CD4-positive, alpha-beta memory T cell (primary cell): ENCODE measurements around the gene SEPSECS. TPM values are rescaled to one million over a fixed set of nuclear protein-coding genes. Genes with fewer than 3 reads are reported as not detected.

Experiments used
- CTCF ChIA-PET: fragments of 350-600 bp; sonication (Branson Sonifier 250); formaldehyde crosslinking; loops from one replicate; lab custom pipeline; 2021; ENCODE audit warnings: inconsistent platforms; ENCODE audit not compliant: partially characterized antibody; lab: Charles Lee
- POLR2A ChIA-PET: fragments of 350-600 bp; sonication (Branson Sonifier 250); formaldehyde crosslinking; loops from one replicate; lab custom pipeline; 2021; ENCODE audit not compliant: partially characterized antibody; lab: Charles Lee
- DNase-seq, 5 donors: peaks; one replicate each; pipeline versions ENCODE4 v3.0.0 to v3.0.0-alpha.2; 2020 to 2022; ENCODE audit warnings: mixed read lengths in 1 of 5
- H3K27ac ChIP-seq: one replicate; pipeline ENCODE4 v1.7.0; 2013; ENCODE audit warnings: low read depth, low read length
- H3K27me3 ChIP-seq: 2 replicates; pipeline ENCODE4 v1.7.0; 2013; ENCODE audit warnings: mild to moderate bottlenecking, low read length, moderate library complexity; ENCODE audit not compliant: insufficient read depth
- H3K36me3 ChIP-seq: 2 replicates; pipeline ENCODE4 v1.7.0; 2013; ENCODE audit warnings: mild to moderate bottlenecking, low read length, moderate library complexity; ENCODE audit not compliant: insufficient read depth
- H3K4me1 ChIP-seq: 2 replicates; pipeline ENCODE4 v1.7.0; 2013; ENCODE audit warnings: mild to moderate bottlenecking, low read length, moderate library complexity; ENCODE audit not compliant: insufficient read depth
- H3K4me3 ChIP-seq, 2 donors: one replicate each; pipeline ENCODE4 v1.7.0; 2013; ENCODE audit warnings: low read length in 2 of 2, mild to moderate bottlenecking in 1 of 2
- H3K9me3 ChIP-seq, 2 donors: one replicate each; pipeline ENCODE4 v1.7.0; 2013; ENCODE audit warnings: low read length in 2 of 2, control low read depth in 1 of 2; ENCODE audit not compliant: control insufficient read depth in 1 of 2
- H3K27ac Mint-ChIP-seq, 7 donors: one replicate each; pipeline ENCODE4 v1.8.0; 2020 to 2021; ENCODE audit warnings: mixed read lengths in 7 of 7, mild to moderate bottlenecking in 6 of 7, inconsistent platforms in 3 of 7, moderate library complexity in 3 of 7
- H3K27me3 Mint-ChIP-seq, 2 donors: one replicate each; pipeline ENCODE4 v1.8.0; 2020 to 2021; ENCODE audit warnings: mixed read lengths in 2 of 2
- H3K36me3 Mint-ChIP-seq, 2 donors: one replicate each; pipeline ENCODE4 v1.8.0; 2020 to 2021; ENCODE audit warnings: mixed read lengths in 2 of 2, inconsistent platforms in 1 of 2, mild to moderate bottlenecking in 1 of 2
- H3K4me1 Mint-ChIP-seq, 4 donors: one replicate each; pipeline ENCODE4 v1.8.0; 2020 to 2021; ENCODE audit warnings: mixed read lengths in 4 of 4, mild to moderate bottlenecking in 1 of 4
- H3K4me3 Mint-ChIP-seq, 8 donors: one replicate each; pipeline ENCODE4 v1.8.0; 2020 to 2021; ENCODE audit warnings: mixed read lengths in 8 of 8, mild to moderate bottlenecking in 7 of 8, moderate library complexity in 6 of 8, inconsistent platforms in 3 of 8
- H3K9me3 Mint-ChIP-seq, 8 donors: one replicate each; pipeline ENCODE4 v1.8.0; 2020 to 2021; ENCODE audit warnings: mixed read lengths in 8 of 8, mild to moderate bottlenecking in 5 of 8, inconsistent platforms in 3 of 8, moderate library complexity in 1 of 8
- intact Hi-C: fragments of 100-400 bp; cut with micrococcal nuclease; formaldehyde crosslinking; loops from one replicate; pipeline ENCODE4 v1.15.1; 2023
- polyA plus RNA-seq, 2 donors: library from polyadenylated mRNA; unstranded; fragments of 300-500 nt; fragmentation: Illumina TruSeq; gene quantifications; one replicate each; pipeline ENCODE4 v1.2.3, GENCODE V29; 2021
- total RNA-seq, 2 experiments: library from RNA; stranded (reverse); gene quantifications; one replicate each; pipeline ENCODE4 v1.2.3, GENCODE V29; 2021

Gene SEPSECS
- total and polyA plus RNA-seq, 4 experiments from 2014 or later: 1.3 to 15.1 (median 9.0) TPM

GRCh38 chr4:25123236-25123635 lies 37.0 kb downstream of the SEPSECS start:
- peak overlapping the region in 2 of 7 donors; percentile 34 to 57 for H3K27ac Mint-ChIP-seq
- ChIA-PET POLR2A (no interaction called here), CTCF (no interaction called here)
- H3K9me3 ChIP-seq: no peaks in the 10 kb centered on the region
- DNase-seq: no peak
- H3K9me3 Mint-ChIP-seq: no peaks in the 10 kb centered on the region
- no peak overlapping the region for H3K4me3 Mint-ChIP-seq
- intact Hi-C loops: no loop called here
- H3K27me3 ChIP-seq: no peaks in the 10 kb centered on the region
- H3K27ac ChIP-seq: no peak overlapping the region
- peaks cover 0 to 2% (median 0%) of the 10 kb centered on the region in 4 donors for H3K4me1 Mint-ChIP-seq
- no peak overlapping the region for H3K4me3 ChIP-seq
- H3K4me1 ChIP-seq: no peaks in the 10 kb centered on the region
- H3K36me3 ChIP-seq: peaks cover 7% of the 10 kb centered on the region
- no peaks in the 10 kb centered on the region for H3K27me3 Mint-ChIP-seq
- H3K36me3 Mint-ChIP-seq: peaks cover 48 to 56% of the 10 kb centered on the region in 2 donors

GRCh38 chr4:25120146-25120940 lies 39.9 kb downstream of the SEPSECS start:
- Mint-ChIP-seq H3K27me3 (no peaks in the 10 kb centered on the region), H3K36me3 (peaks cover 34 to 50% of the 10 kb centered on the region in 2 donors), H3K4me1 (peaks cover 0 to 2% (median 0%) of the 10 kb centered on the region in 4 donors), H3K9me3 (no peaks in the 10 kb centered on the region), H3K4me3 (no peak overlapping the region), H3K27ac (no peak overlapping the region)
- intact Hi-C loops: no loop called here
- Histone ChIP-seq H3K27me3 (no peaks in the 10 kb centered on the region), H3K4me3 (no peak overlapping the region), H3K4me1 (no peaks in the 10 kb centered on the region), H3K9me3 (no peaks in the 10 kb centered on the region), H3K36me3 (peaks cover 7% of the 10 kb centered on the region), H3K27ac (no peak overlapping the region)
- POLR2A ChIA-PET: no interaction called here
- DNase-seq: no peak
- CTCF ChIA-PET: no interaction called here

DNA sequence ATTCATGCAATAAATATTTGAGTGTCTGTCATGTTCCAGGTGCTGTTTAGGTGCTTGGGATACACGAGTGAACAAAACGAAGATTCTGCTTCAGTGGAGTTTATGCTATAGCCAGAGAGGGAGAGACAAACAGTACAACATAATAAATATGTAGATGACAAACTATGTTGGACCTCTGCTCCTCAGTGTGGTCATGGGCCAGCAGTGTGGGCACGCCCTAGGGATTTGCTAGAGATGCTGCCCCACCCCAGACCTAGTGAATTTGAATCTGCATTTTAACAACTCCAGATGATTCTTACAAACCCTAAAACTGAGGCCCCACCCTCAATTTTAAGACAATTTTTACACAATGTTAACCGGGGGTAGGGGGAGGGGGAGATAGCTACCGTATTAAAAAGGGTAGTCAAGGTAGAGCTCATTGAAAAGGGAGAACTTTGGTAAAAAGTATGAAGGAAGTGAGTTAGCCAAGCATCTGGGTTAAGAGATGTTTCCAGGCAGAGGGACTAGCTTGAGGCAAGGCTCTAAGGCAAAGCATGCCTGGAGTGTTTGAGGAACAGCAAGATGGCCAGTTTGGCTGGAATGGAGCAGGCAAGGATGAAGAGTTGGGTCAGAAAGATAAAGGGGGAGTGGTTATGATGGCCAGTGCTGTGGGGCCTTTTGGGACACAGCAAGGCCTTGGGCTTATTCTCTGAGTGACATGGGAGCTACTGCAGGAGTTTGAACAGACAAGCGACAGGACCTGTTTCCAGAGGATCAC lies 42.4 kb downstream of the SEPSECS start:
- Mint-ChIP-seq H3K4me1 (no peaks in the 10 kb centered on the region), H3K27me3 (no peaks in the 10 kb centered on the region), H3K36me3 (peaks cover 11 to 32% of the 10 kb centered on the region in 2 donors), H3K27ac (no peak overlapping the region), H3K9me3 (no peaks in the 10 kb centered on the region), H3K4me3 (peak overlapping the region in 1 of 8 donors; percentile 55)
- Histone ChIP-seq H3K4me1 (no peaks in the 10 kb centered on the region), H3K36me3 (peaks cover 2% of the 10 kb centered on the region), H3K27me3 (no peaks in the 10 kb centered on the region), H3K27ac (no peak overlapping the region), H3K9me3 (no peaks in the 10 kb centered on the region), H3K4me3 (no peak overlapping the region)
- intact Hi-C loops: no loop called here
- ChIA-PET CTCF (interaction anchor here (1.0 to 1.3 kb wide), 3 partner anchors 9 to 27 kb away, joined by 3 to 5 read pairs (median 3); no protein-coding TSS in a partner anchor), POLR2A (no interaction called here)
- DNase-seq: no peak

GRCh38 chr4:25117274-25117673 lies 43.0 kb downstream of the SEPSECS start:
- H3K27me3 Mint-ChIP-seq: no peaks in the 10 kb centered on the region
- H3K4me3 ChIP-seq: no peak overlapping the region
- no peaks in the 10 kb centered on the region for H3K4me1 Mint-ChIP-seq
- ChIA-PET POLR2A (no interaction called here), CTCF (interaction anchor here (1.0 to 1.3 kb wide), 2 partner anchors 9 to 27 kb away, joined by 3 to 5 read pairs; no protein-coding TSS in a partner anchor)
- intact Hi-C loops: no loop called here
- no peak overlapping the region for H3K27ac Mint-ChIP-seq
- no peaks in the 10 kb centered on the region for H3K9me3 Mint-ChIP-seq
- peaks cover 9 to 27% of the 10 kb centered on the region in 2 donors for H3K36me3 Mint-ChIP-seq
- no peaks in the 10 kb centered on the region for H3K36me3 ChIP-seq
- no peaks in the 10 kb centered on the region for H3K9me3 ChIP-seq
- H3K4me3 Mint-ChIP-seq: no peak overlapping the region
- no peaks in the 10 kb centered on the region for H3K4me1 ChIP-seq
- no peak for DNase-seq
- no peaks in the 10 kb centered on the region for H3K27me3 ChIP-seq
- no peak overlapping the region for H3K27ac ChIP-seq

DNA sequence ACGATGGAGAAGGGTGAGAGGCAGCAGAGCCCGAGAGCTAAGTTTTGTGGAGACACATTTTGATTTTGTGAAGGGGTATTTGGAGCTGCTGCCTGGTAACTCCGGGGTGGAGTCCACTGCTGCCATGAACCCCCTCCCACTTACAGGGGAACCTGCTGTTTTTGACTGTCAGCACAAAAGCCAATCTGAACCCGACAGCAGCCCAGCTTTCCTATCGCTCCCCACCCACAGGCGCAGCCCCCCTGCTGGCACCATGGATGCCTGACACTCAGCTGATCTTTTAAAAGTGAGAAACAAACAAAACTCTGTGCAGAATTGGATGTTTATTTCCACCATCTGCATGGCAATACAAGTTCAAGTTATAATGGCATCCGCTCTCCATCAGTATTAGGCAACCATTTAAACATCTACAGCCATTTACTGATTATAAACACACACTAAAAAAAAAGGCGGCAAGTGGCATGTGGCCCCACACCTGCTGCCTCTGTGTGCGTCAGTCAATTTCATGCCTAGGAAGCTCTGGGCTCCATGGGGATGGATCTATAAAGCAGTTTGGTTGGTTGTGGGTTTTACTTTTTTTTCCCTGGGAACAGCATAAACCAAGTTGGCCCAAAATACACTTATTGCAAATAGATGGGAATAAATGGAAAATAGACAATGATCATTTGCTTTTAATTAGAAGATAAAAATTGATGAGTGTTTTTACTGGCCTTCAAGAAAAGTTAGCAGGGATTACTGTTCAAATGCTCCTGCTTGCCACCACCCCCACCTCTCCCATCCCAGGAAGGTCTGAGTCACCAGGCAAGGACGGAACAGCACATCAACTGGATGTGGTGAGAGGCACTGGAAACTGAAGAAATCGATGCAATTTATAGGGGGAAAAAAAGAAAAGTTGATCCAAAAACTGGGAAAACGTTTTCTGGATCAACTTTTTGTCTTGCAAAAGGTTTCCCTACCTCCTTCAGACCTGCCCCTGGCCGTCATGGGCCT lies 46.0 kb downstream of the SEPSECS start:
- Histone ChIP-seq H3K36me3 (no peaks in the 10 kb centered on the region), H3K27me3 (no peaks in the 10 kb centered on the region), H3K27ac (no peak overlapping the region), H3K4me1 (no peaks in the 10 kb centered on the region), H3K9me3 (no peaks in the 10 kb centered on the region), H3K4me3 (no peak overlapping the region)
- H3K4me1 Mint-ChIP-seq: no peaks in the 10 kb centered on the region
- intact Hi-C loops: no loop called here
- no peaks in the 10 kb centered on the region for H3K9me3 Mint-ChIP-seq
- CTCF ChIA-PET: no interaction called here
- H3K4me3 Mint-ChIP-seq: no peak overlapping the region
- peaks cover 3 to 13% of the 10 kb centered on the region in 2 donors for H3K36me3 Mint-ChIP-seq
- DNase-seq: no peak
- H3K27ac Mint-ChIP-seq: no peak overlapping the region
- POLR2A ChIA-PET: no interaction called here
- H3K27me3 Mint-ChIP-seq: no peaks in the 10 kb centered on the region

GRCh38 chr4:25112995-25113380 lies 47.3 kb downstream of the SEPSECS start:
- H3K36me3 Mint-ChIP-seq: peaks cover 1 to 10% of the 10 kb centered on the region in 2 donors
- Histone ChIP-seq H3K36me3 (no peaks in the 10 kb centered on the region), H3K9me3 (no peaks in the 10 kb centered on the region), H3K27me3 (no peaks in the 10 kb centered on the region), H3K27ac (no peak overlapping the region), H3K4me3 (no peak overlapping the region), H3K4me1 (no peaks in the 10 kb centered on the region)
- no peaks in the 10 kb centered on the region for H3K27me3 Mint-ChIP-seq
- no peak for DNase-seq
- H3K9me3 Mint-ChIP-seq: peaks cover 0 to 4% (median 0%) of the 10 kb centered on the region in 8 donors
- ChIA-PET CTCF (no interaction called here), POLR2A (no interaction called here)
- intact Hi-C loops: no loop called here
- H3K4me3 Mint-ChIP-seq: no peak overlapping the region
- no peaks in the 10 kb centered on the region for H3K4me1 Mint-ChIP-seq
- no peak overlapping the region for H3K27ac Mint-ChIP-seq
